Osteocyte (in vitro differentiated cells): Measurements from ENCODE around the gene CBX4. TPM values are rescaled to one million over a fixed set of nuclear protein-coding genes. Genes with fewer than 3 reads are reported as not detected.

Experiments used
- DNase-seq: peaks from one replicate; pipeline ENCODE4 v3.0.0; 2021; ENCODE audit warnings: mixed read lengths; ENCODE audit not compliant: unreplicated experiment; ENCODE audit errors: extremely low spot score
- H3K27ac Mint-ChIP-seq: one replicate; pipeline ENCODE4 v1.8.0; 2021; ENCODE audit warnings: mild to moderate bottlenecking, mixed read lengths; ENCODE audit not compliant: unreplicated experiment
- H3K27me3 Mint-ChIP-seq: one replicate; pipeline ENCODE4 v1.8.0; 2021; ENCODE audit warnings: mixed read lengths; ENCODE audit not compliant: unreplicated experiment
- H3K36me3 Mint-ChIP-seq: one replicate; pipeline ENCODE4 v1.8.0; 2021; ENCODE audit warnings: mixed read lengths; ENCODE audit not compliant: unreplicated experiment
- H3K4me1 Mint-ChIP-seq: one replicate; pipeline ENCODE4 v1.8.0; 2021; ENCODE audit warnings: mixed read lengths; ENCODE audit not compliant: unreplicated experiment
- H3K4me3 Mint-ChIP-seq: one replicate; pipeline ENCODE4 v1.8.0; 2021; ENCODE audit warnings: mild to moderate bottlenecking, moderate library complexity, mixed read lengths; ENCODE audit not compliant: unreplicated experiment
- H3K9me3 Mint-ChIP-seq: one replicate; pipeline ENCODE4 v1.8.0; 2021; ENCODE audit warnings: mixed read lengths; ENCODE audit not compliant: unreplicated experiment
- CTCF ChIP-seq: fragments of 200-600 bp; sonication (generic); IDR thresholded peaks from 2 replicates; pipeline ENCODE4 v1.5.0; 2021; ENCODE audit warnings: antibody characterized with exemption, mild to moderate bottlenecking, moderate library complexity
- total RNA-seq: library from RNA; stranded (reverse); gene quantifications from 2 replicates; pipeline ENCODE4 v1.2.1, GENCODE V29; 2021

The CBX4 gene
- total RNA-seq, 1 donor from 2014 or later = 23.2 TPM

- Mint-ChIP-seq H3K27ac (no peak overlapping the region), H3K4me1 (no peaks in the 10 kb centered on the region), H3K36me3 (no peaks in the 10 kb centered on the region), H3K4me3 (no peak overlapping the region), H3K27me3 (peaks cover 51% of the 10 kb centered on the region), H3K9me3 (peaks cover 5% of the 10 kb centered on the region)
- no peak for DNase-seq
- TF ChIP-seq CTCF = no peak
Measured at GRCh38 chr17:79878329-79878947, 39.2 kb upstream of the CBX4 start.

- Mint-ChIP-seq H3K27ac (no peak overlapping the region), H3K36me3 (no peaks in the 10 kb centered on the region), H3K27me3 (peaks cover 42% of the 10 kb centered on the region), H3K4me1 (no peaks in the 10 kb centered on the region), H3K4me3 (no peak overlapping the region), H3K9me3 (peaks cover 5% of the 10 kb centered on the region)
- TF ChIP-seq CTCF = no peak
- no peak for DNase-seq
Measured at GRCh38 chr17:79877041-79877440, 37.8 kb upstream of the CBX4 start.

GRCh38 chr17:79875511-79875910 is 36.3 kb upstream of the CBX4 start:
- peaks cover 33% of the 10 kb centered on the region for H3K27me3 Mint-ChIP-seq
- H3K9me3 Mint-ChIP-seq = peaks cover 5% of the 10 kb centered on the region
- no peaks in the 10 kb centered on the region for H3K36me3 Mint-ChIP-seq
- H3K4me1 Mint-ChIP-seq = no peaks in the 10 kb centered on the region
- DNase-seq = no peak
- H3K27ac Mint-ChIP-seq = no peak overlapping the region
- TF ChIP-seq CTCF = no peak
- no peak overlapping the region for H3K4me3 Mint-ChIP-seq

- H3K4me1 Mint-ChIP-seq = no peaks in the 10 kb centered on the region
Measured at GRCh38 chr17:79874329-79874981, 35.2 kb upstream of the CBX4 start.

More at GRCh38 chr17:79874329-79874981, 35.2 kb upstream of the CBX4 start:
- no peaks in the 10 kb centered on the region for H3K36me3 Mint-ChIP-seq
- H3K27me3 Mint-ChIP-seq = peaks cover 26% of the 10 kb centered on the region
- TF ChIP-seq CTCF = peak; percentile 51
- no peak for DNase-seq
- H3K27ac Mint-ChIP-seq = no peak overlapping the region
- H3K9me3 Mint-ChIP-seq = peaks cover 5% of the 10 kb centered on the region
- no peak overlapping the region for H3K4me3 Mint-ChIP-seq
